Suprapubic skin (tissue), 4 donors: ENCODE measurements around the gene NETO2. TPM values are rescaled to one million over a fixed set of nuclear protein-coding genes. Genes with fewer than 3 reads are reported as not detected.
"Not testable (repeated sequence)": the region's sequence is repeated elsewhere in the genome, so short reads cannot be mapped to it uniquely, and the experiment has no call there.

Source experiments
- DNase-seq, 2 donors: peaks; one replicate each; pipeline ENCODE4 v3.0.0-alpha.2; 2019; ENCODE audit warnings: low spot score in 2 of 2
- H3K27ac ChIP-seq: fragments of 200-600 bp; sonication (generic); one replicate; pipeline ENCODE4 v1.5.1; 2019
- H3K27me3 ChIP-seq: fragments of 200-600 bp; sonication (generic); one replicate; pipeline ENCODE4 v1.5.1; 2019
- H3K36me3 ChIP-seq: fragments of 200-600 bp; sonication (generic); one replicate; pipeline ENCODE4 v1.5.1; 2019
- H3K4me1 ChIP-seq: fragments of 200-600 bp; sonication (generic); one replicate; pipeline ENCODE4 v1.5.1; 2019
- H3K4me3 ChIP-seq: fragments of 200-600 bp; sonication (generic); one replicate; pipeline ENCODE4 v1.5.1; 2019; ENCODE audit warnings: mild to moderate bottlenecking
- H3K9me3 ChIP-seq: fragments of 200-600 bp; sonication (generic); one replicate; pipeline ENCODE4 v1.5.1; 2019
- CTCF ChIP-seq, 2 donors: fragments of 200-600 bp in 1 of 2; fragments of 450-650 bp in 1 of 2; sonication (generic) in 1 of 2; IDR thresholded peaks; one replicate each; pipeline ENCODE4 v1.5.1; 2016 to 2019; ENCODE audit warnings: antibody characterized with exemption in 2 of 2, mild to moderate bottlenecking in 1 of 2, moderate library complexity in 1 of 2
- EP300 ChIP-seq: sonication (generic); formaldehyde crosslinking; IDR thresholded peaks from one replicate; pipeline ENCODE4 v1.6.1; 2017; ENCODE audit warnings: antibody characterized with exemption
- POLR2A ChIP-seq, 2 donors: fragments of 450-650 bp; IDR thresholded peaks; one replicate each; pipeline ENCODE4 v1.6.1; 2017; ENCODE audit warnings: antibody characterized with exemption in 2 of 2, mild to moderate bottlenecking in 2 of 2, moderate library complexity in 2 of 2
- POLR2AphosphoS5 ChIP-seq, 3 donors: sonication (generic); formaldehyde crosslinking; IDR thresholded peaks; one replicate each; pipeline ENCODE4 v1.6.1; 2017; ENCODE audit warnings: antibody characterized with exemption in 3 of 3
- WGBS: methylation state at CpG from one replicate; pipeline ENCODE4 v1.1.5; 2018; 5-methylcytosine and 5-hydroxymethylcytosine counted together
- total RNA-seq, 4 donors: library from RNA; depleted of rRNA; stranded (reverse); fragments of >200 nt; gene quantifications; one replicate each; pipeline ENCODE4 v1.1.0, GENCODE V29; 2016

The NETO2 gene
- total RNA-seq, 4 donors from 2014 or later, result 0.24 to 6.0 (median 2.9) TPM

- no peak for DNase-seq
- 94% methylated on average over 3 of the region's 3 CpGs for WGBS
- TF ChIP-seq CTCF (IDR thresholded peaks at IDR 0.05) (no peak), EP300 (no peak), POLR2A (IDR thresholded peaks at IDR 0.05) (no peak), POLR2AphosphoS5 (IDR thresholded peaks at IDR 0.05) (no peak)
These were observed 32.8 kb downstream of the NETO2 start for GRCh38 chr16:47110939-47111338.

GRCh38 chr16:47109361-47109760 is 34.4 kb downstream of the NETO2 start:
- H3K9me3 ChIP-seq, result no peaks in the 10 kb centered on the region
- no peaks in the 10 kb centered on the region for H3K4me1 ChIP-seq
- 84% methylated on average over 5 of the region's 5 CpGs for WGBS
- DNase-seq, result no peak
- no peak overlapping the region for H3K27ac ChIP-seq
- TF ChIP-seq EP300 (no peak), CTCF (IDR thresholded peaks at IDR 0.05) (no peak), POLR2A (IDR thresholded peaks at IDR 0.05) (no peak), POLR2AphosphoS5 (IDR thresholded peaks at IDR 0.05) (no peak)
- H3K36me3 ChIP-seq, result no peaks in the 10 kb centered on the region
- no peaks in the 10 kb centered on the region for H3K27me3 ChIP-seq
- H3K4me3 ChIP-seq, result no peak overlapping the region

More at GRCh38 chr16:47110939-47111338, 32.8 kb downstream of the NETO2 start:
- Histone ChIP-seq H3K36me3 (no peaks in the 10 kb centered on the region), H3K27ac (no peak overlapping the region), H3K27me3 (no peaks in the 10 kb centered on the region), H3K4me1 (no peaks in the 10 kb centered on the region), H3K9me3 (no peaks in the 10 kb centered on the region), H3K4me3 (no peak overlapping the region)

DNA sequence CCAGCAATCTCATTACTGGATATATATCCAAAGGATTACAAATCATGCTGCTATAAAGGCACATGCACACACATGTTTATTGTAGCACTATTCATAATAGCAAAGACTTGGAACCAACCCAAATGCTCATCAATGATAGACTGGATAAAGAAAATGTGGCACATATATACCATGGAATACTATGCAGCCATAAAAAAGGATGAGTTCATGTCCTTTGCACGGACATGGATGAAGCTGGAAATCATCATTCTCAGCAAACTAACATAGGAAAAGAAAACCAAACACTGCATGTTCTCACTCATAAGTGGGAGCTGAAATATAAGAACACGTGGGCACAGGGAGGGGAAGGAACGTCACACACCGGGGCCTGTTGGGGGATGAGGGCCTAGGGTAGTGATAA is 40.8 kb downstream of the NETO2 start:
- H3K36me3 ChIP-seq, H3K27ac ChIP-seq, H3K27me3 ChIP-seq, H3K9me3 ChIP-seq, DNase-seq, H3K4me1 ChIP-seq, H3K4me3 ChIP-seq: not testable (repeated sequence)
- WGBS, result 95% methylated on average over 4 of the region's 4 CpGs

- not testable (repeated sequence) for H3K9me3 ChIP-seq, H3K36me3 ChIP-seq, H3K4me1 ChIP-seq, DNase-seq, H3K27ac ChIP-seq, H3K27me3 ChIP-seq, H3K4me3 ChIP-seq
- WGBS, result 86% methylated on average over 4 of the region's 6 CpGs
These were observed 46.6 kb downstream of the NETO2 start for GRCh38 chr16:47097154-47097553.

- H3K4me3 ChIP-seq, result no peak overlapping the region
- no peak for TF ChIP-seq POLR2AphosphoS5 (IDR thresholded peaks at IDR 0.05)
- no peak for TF ChIP-seq EP300
- TF ChIP-seq CTCF (IDR thresholded peaks at IDR 0.05), result no peak
- no peak for TF ChIP-seq POLR2A (IDR thresholded peaks at IDR 0.05)
- H3K9me3 ChIP-seq, result no peaks in the 10 kb centered on the region
- DNase-seq, result no peak
- 97% methylated on average over 1 of the region's 1 CpG for WGBS
- H3K27ac ChIP-seq, result no peak overlapping the region
- no peaks in the 10 kb centered on the region for H3K27me3 ChIP-seq
- H3K36me3 ChIP-seq, result no peaks in the 10 kb centered on the region
- no peaks in the 10 kb centered on the region for H3K4me1 ChIP-seq
These were observed 47.4 kb downstream of the NETO2 start for GRCh38 chr16:47096297-47096696.

- H3K4me1 ChIP-seq, result no peaks in the 10 kb centered on the region
- no peak overlapping the region for H3K27ac ChIP-seq
- no peak for TF ChIP-seq EP300
- no peak for TF ChIP-seq POLR2A (IDR thresholded peaks at IDR 0.05)
- TF ChIP-seq POLR2AphosphoS5 (IDR thresholded peaks at IDR 0.05), result no peak
- no peak for TF ChIP-seq CTCF (IDR thresholded peaks at IDR 0.05)
- no peaks in the 10 kb centered on the region for H3K36me3 ChIP-seq
- DNase-seq, result no peak
- H3K9me3 ChIP-seq, result no peaks in the 10 kb centered on the region
- 88% methylated on average over 6 of the region's 6 CpGs for WGBS
- H3K27me3 ChIP-seq, result no peaks in the 10 kb centered on the region
- no peak overlapping the region for H3K4me3 ChIP-seq
These were observed 59.5 kb downstream of the NETO2 start for GRCh38 chr16:47084198-47084597.
